Endothelial cell of umbilical vein (primary cell): Measurements from ENCODE around the gene MPP3. TPM values are rescaled to one million over a fixed set of nuclear protein-coding genes. Genes with fewer than 3 reads are reported as not detected.

ENCODE experiments used
- BruUV-seq: library from RNA; stranded (reverse); fragments of 400-500 nt; replicated peaks from 2 replicates; lab custom pipeline; 2021; lab: Mats Ljungman, UMichigan
- CTCF ChIA-PET: fragments of 300-600, 350-600 bp; sonication (Branson Sonifier 250); formaldehyde crosslinking; loops from one replicate; lab custom pipeline; 2021; ENCODE audit warnings: antibody characterized with exemption, inconsistent platforms; lab: Charles Lee
- POLR2A ChIA-PET: fragments of 300-600, 350-600 bp; sonication (Branson Sonifier 250); formaldehyde crosslinking; loops from one replicate; lab custom pipeline; 2021; ENCODE audit warnings: antibody characterized with exemption, inconsistent platforms; lab: Charles Lee
- DNase-seq: peaks from one replicate; pipeline ENCODE4 v3.0.0-alpha.2; 2011; ENCODE audit warnings: low read depth, low spot score
- FAIRE-seq: peaks from 2 replicates; lab custom pipeline; 2011; peaks lifted over from hg19 to GRCh38; lab: Jason Lieb, UNC
- H2AFZ ChIP-seq: 2 replicates; pipeline ENCODE4 v1.6.0; 2012; ENCODE audit warnings: low read depth, low read length, control low read depth, inconsistent platforms
- H3K27ac ChIP-seq: 2 replicates; pipeline ENCODE4 v1.5.1; 2011; ENCODE audit warnings: low read depth, mild to moderate bottlenecking, control low read depth, low read length, moderate library complexity; ENCODE audit not compliant: insufficient read depth
- H3K27me3 ChIP-seq, 2 experiments: 2 replicates each; pipeline versions ENCODE4 v1.6.0 to v1.6.1; 2011; ENCODE audit warnings: low read length in 2 of 2, mixed read lengths in 1 of 2; ENCODE audit not compliant: control insufficient read depth in 2 of 2, insufficient read depth in 2 of 2
- H3K36me3 ChIP-seq, 2 experiments: 2 replicates in 1 of 2; 3 replicates in 1 of 2; pipeline ENCODE4 v1.5.1; 2011; ENCODE audit warnings: low read length in 2 of 2, mild to moderate bottlenecking in 1 of 2, moderate library complexity in 1 of 2; ENCODE audit not compliant: control insufficient read depth in 2 of 2, insufficient read depth in 2 of 2; ENCODE audit errors: extremely low read depth in 1 of 2
- H3K4me1 ChIP-seq: 3 replicates; pipeline ENCODE4 v1.5.1; 2011; ENCODE audit warnings: mild to moderate bottlenecking, low read length; ENCODE audit not compliant: control insufficient read depth, insufficient read depth; ENCODE audit errors: extremely low read depth
- H3K4me2 ChIP-seq: 2 replicates; pipeline ENCODE4 v1.6.1; 2011; ENCODE audit warnings: low read length, control low read depth, mixed read lengths; ENCODE audit not compliant: insufficient read depth
- H3K4me3 ChIP-seq, 3 experiments: fragments of 200-600 bp in 1 of 3; sonication (generic), shearing (Covaris generic) in 1 of 3; replicated peaks in 1 of 3; 2 replicates each; pipeline ENCODE4 v1.5.1; 2011 to 2016; ENCODE audit warnings: control low read depth in 3 of 3, low read length in 3 of 3, mild to moderate bottlenecking in 2 of 3, inconsistent platforms in 1 of 3, low read depth in 1 of 3, moderate library complexity in 1 of 3; ENCODE audit not compliant: insufficient read depth in 1 of 3
- H3K79me2 ChIP-seq: 2 replicates; pipeline ENCODE4 v1.6.0; 2012; ENCODE audit warnings: low read length, inconsistent platforms; ENCODE audit not compliant: control insufficient read depth, insufficient read depth
- H3K9ac ChIP-seq: replicated peaks from 2 replicates; pipeline ENCODE3; 2011; ENCODE audit warnings: low read length, control low read depth; ENCODE audit not compliant: insufficient read depth; ENCODE audit errors: extremely low read depth
- H3K9me1 ChIP-seq: replicated peaks from 3 replicates; pipeline ENCODE4 v1.6.0; 2011; ENCODE audit warnings: mild to moderate bottlenecking, low read length; ENCODE audit not compliant: control insufficient read depth, insufficient read depth; ENCODE audit errors: extremely low read depth
- H3K9me3 ChIP-seq: replicated peaks from 2 replicates; pipeline ENCODE4 v1.5.1; 2012; ENCODE audit warnings: low read length, inconsistent platforms; ENCODE audit not compliant: control insufficient read depth, insufficient read depth
- H4K20me1 ChIP-seq: replicated peaks from 2 replicates; pipeline ENCODE3; 2011; ENCODE audit warnings: mild to moderate bottlenecking, low read length; ENCODE audit not compliant: control insufficient read depth, insufficient read depth; ENCODE audit errors: extremely low read depth
- EZH2 ChIP-seq: IDR thresholded peaks from 2 replicates; pipeline ENCODE4 v1.6.1; 2012; ENCODE audit warnings: borderline replicate concordance, low read depth, mild to moderate bottlenecking, moderate library complexity, low read length, inconsistent platforms; ENCODE audit not compliant: severe bottlenecking
- FOS ChIP-seq: IDR thresholded peaks from 2 replicates; pipeline ENCODE4 v1.6.1; 2011; ENCODE audit warnings: mild to moderate bottlenecking, low read length, moderate library complexity, borderline replicate concordance; ENCODE audit not compliant: insufficient read depth
- GATA2 ChIP-seq: IDR thresholded peaks from 2 replicates; pipeline ENCODE4 v1.7.0; 2011; ENCODE audit warnings: low read depth, mild to moderate bottlenecking, moderate library complexity, mixed read lengths, low read length; ENCODE audit not compliant: insufficient read length, insufficient read depth
- JUN ChIP-seq: IDR thresholded peaks from 2 replicates; pipeline ENCODE4 v1.6.1; 2011; ENCODE audit warnings: borderline replicate concordance, low read depth; ENCODE audit not compliant: insufficient read length, insufficient read depth
- MYC ChIP-seq: IDR thresholded peaks from one replicate; pipeline ENCODE4 v1.6.1; 2011; ENCODE audit warnings: mild to moderate bottlenecking, low read depth, low read length
- POLR2A ChIP-seq: IDR thresholded peaks from 2 replicates; pipeline ENCODE4 v1.6.1; 2012; ENCODE audit warnings: low read depth, mild to moderate bottlenecking, control low read depth, low read length
- POLR2AphosphoS5 ChIP-seq: IDR thresholded peaks from 2 replicates; pipeline ENCODE4 v1.6.1; 2012; ENCODE audit warnings: low read depth, mild to moderate bottlenecking, control low read depth, low read length, moderate library complexity; ENCODE audit not compliant: insufficient read depth
- dilution Hi-C: fragments of 300-500 bp; cut with MboI; formaldehyde crosslinking; loops from one replicate; pipeline ENCODE4 v1.15.0; 2019; ENCODE audit warnings: low sequenced_read_pairs; ENCODE audit not compliant: extremely low pct_ligation_motif_present
- intact Hi-C: fragments of 100-400 bp; cut with micrococcal nuclease; formaldehyde crosslinking; loops from one replicate; pipeline ENCODE4 v1.10.0; 2022
- polyA plus RNA-seq, 4 experiments: library from polyadenylated mRNA; depleted of rRNA in 3 of 4; stranded (reverse) in 3 of 4; unstranded in 1 of 4; fragments of >200 nt; gene quantifications; 2 replicates each; pipeline versions ENCODE4 v1.2.1 to v1.2.3, GENCODE V29; 2011 to 2012; ENCODE audit warnings: missing spikeins in 1 of 4
- total RNA-seq: library from RNA; stranded (reverse); gene quantifications from 2 replicates; pipeline ENCODE4 v1.2.3, GENCODE V29; 2021
- TF ChIP-seq, protein P1 (sequence below), 2 donors: IDR thresholded peaks; 1 replicate in 1 of 2; 2 replicates in 1 of 2; pipeline ENCODE4 v1.5.1; 2011; ENCODE audit warnings: low read length in 2 of 2, mild to moderate bottlenecking in 2 of 2, moderate library complexity in 2 of 2, control low read depth in 1 of 2, inconsistent platforms in 1 of 2, low read depth in 1 of 2; ENCODE audit not compliant: insufficient read depth in 1 of 2; ENCODE audit errors: extremely low read depth in 1 of 2
- TF ChIP-seq, protein P2 (sequence below): IDR thresholded peaks from 2 replicates; pipeline ENCODE4 v1.6.1; 2011; ENCODE audit not compliant: insufficient read depth, insufficient read length

Gene MPP3
- total and polyA plus RNA-seq, 2 donors (not counting 3 experiments of a cell fraction or from before 2014, with no cell fraction given) = 6.1 to 11.3 TPM

DNA sequence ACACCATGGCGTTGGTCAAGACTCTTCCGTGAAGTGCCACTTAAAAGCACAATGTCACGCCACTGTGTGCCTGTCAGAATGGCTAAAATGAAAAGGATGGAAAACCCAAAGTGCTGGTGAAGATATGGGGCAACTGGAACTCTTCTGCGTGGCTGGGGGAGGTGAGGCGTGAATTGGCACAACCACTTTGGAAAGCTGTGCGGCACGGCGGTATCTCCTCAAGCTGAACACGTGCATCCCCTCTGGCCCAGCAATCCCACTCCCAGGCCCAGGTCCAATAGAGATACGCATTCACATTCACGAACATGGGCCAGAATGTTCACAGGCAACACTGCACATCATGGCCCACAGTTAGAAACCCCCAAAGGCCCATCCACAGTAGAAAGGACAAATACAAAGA is 63.1 kb downstream of the MPP3 start:
- CTCF ChIA-PET = no interaction called here
- no TSS peak for BruUV-seq
- POLR2A ChIA-PET = no interaction called here
- no peaks in the 10 kb centered on the region for H3K79me2 ChIP-seq
- H3K4me3 ChIP-seq = no peak overlapping the region
- FAIRE-seq = no peak
- H3K9me3 ChIP-seq = no peaks in the 10 kb centered on the region
- no peak overlapping the region for H3K9ac ChIP-seq
- no peak overlapping the region for H3K4me2 ChIP-seq
- H3K9me1 ChIP-seq = no peaks in the 10 kb centered on the region
- no peaks in the 10 kb centered on the region for H4K20me1 ChIP-seq
- intact Hi-C loops (no loop called here), dilution Hi-C loops (loop anchor here (5.0 kb wide), 1 partner anchor 68 kb away; no protein-coding TSS in a partner anchor)
- H3K36me3 ChIP-seq = peaks cover 16 to 36% of the 10 kb centered on the region in 2 experiments
- H2AFZ ChIP-seq = no peak overlapping the region
- H3K27ac ChIP-seq = no peak overlapping the region
- peaks cover 2% of the 10 kb centered on the region for H3K4me1 ChIP-seq
- DNase-seq = no peak
- H3K27me3 ChIP-seq = no peaks in the 10 kb centered on the region
- TF ChIP-seq GATA2 (no peak), POLR2A (no peak), MYC (no peak), POLR2AphosphoS5 (no peak), JUN (no peak), EZH2 (no peak), FOS (no peak)
- TF ChIP-seq, protein P1, sequence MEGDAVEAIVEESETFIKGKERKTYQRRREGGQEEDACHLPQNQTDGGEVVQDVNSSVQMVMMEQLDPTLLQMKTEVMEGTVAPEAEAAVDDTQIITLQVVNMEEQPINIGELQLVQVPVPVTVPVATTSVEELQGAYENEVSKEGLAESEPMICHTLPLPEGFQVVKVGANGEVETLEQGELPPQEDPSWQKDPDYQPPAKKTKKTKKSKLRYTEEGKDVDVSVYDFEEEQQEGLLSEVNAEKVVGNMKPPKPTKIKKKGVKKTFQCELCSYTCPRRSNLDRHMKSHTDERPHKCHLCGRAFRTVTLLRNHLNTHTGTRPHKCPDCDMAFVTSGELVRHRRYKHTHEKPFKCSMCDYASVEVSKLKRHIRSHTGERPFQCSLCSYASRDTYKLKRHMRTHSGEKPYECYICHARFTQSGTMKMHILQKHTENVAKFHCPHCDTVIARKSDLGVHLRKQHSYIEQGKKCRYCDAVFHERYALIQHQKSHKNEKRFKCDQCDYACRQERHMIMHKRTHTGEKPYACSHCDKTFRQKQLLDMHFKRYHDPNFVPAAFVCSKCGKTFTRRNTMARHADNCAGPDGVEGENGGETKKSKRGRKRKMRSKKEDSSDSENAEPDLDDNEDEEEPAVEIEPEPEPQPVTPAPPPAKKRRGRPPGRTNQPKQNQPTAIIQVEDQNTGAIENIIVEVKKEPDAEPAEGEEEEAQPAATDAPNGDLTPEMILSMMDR (IDR thresholded peaks at IDR 0.05; ENCODE audit: extremely low read depth in 1 of 2, insufficient read depth in 1 of 2, low read depth in 1 of 2, low read length in 2 of 2) = no peak
- TF ChIP-seq, protein P2, sequence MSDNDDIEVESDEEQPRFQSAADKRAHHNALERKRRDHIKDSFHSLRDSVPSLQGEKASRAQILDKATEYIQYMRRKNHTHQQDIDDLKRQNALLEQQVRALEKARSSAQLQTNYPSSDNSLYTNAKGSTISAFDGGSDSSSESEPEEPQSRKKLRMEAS = no peak
